Measurements from ENCODE around the gene ETV1.

The ETV1 gene

GRCh38 chr7:13989126-13989948 is at the start of gene ETV1:
Gene ETV1 (minus strand): TSS chr7:13989666. CDS start chr7:13989052, 614 bp downstream.
- FAIRE-seq (no peak), DNase-seq (ENCODE audit: insufficient read length, low spot score) (no peak)

GRCh38 chr7:14024406-14024805 is 34.9 kb upstream of the ETV1 start:
- DNase-seq (ENCODE audit: insufficient read length, low spot score), result no peak
- no peak for FAIRE-seq

GRCh38 chr7:14023838-14024237 is 34.4 kb upstream of the ETV1 start:
- FAIRE-seq (no peak), DNase-seq (ENCODE audit: insufficient read length, low spot score) (no peak)

GRCh38 chr7:14023342-14023741 is 33.9 kb upstream of the ETV1 start:
- no peak for FAIRE-seq
- DNase-seq (ENCODE audit: insufficient read length, low spot score), result no peak

GRCh38 chr7:14021069-14021468 is 31.6 kb upstream of the ETV1 start:
- no peak for FAIRE-seq
- no peak for DNase-seq (ENCODE audit: insufficient read length, low spot score)

GRCh38 chr7:14020339-14020900 is 31.0 kb upstream of the ETV1 start:
- DNase-seq (ENCODE audit: insufficient read length, low spot score) (no peak), FAIRE-seq (no peak)

- FAIRE-seq (no peak), DNase-seq (ENCODE audit: insufficient read length, low spot score) (no peak)
Measured at GRCh38 chr7:14018751-14019150, 29.3 kb upstream of the ETV1 start.

GRCh38 chr7:14016950-14017349 is 27.5 kb upstream of the ETV1 start:
- no peak for FAIRE-seq
- no peak for DNase-seq (ENCODE audit: insufficient read length, low spot score)

GRCh38 chr7:14013898-14014297 is 24.4 kb upstream of the ETV1 start:
- DNase-seq (ENCODE audit: insufficient read length, low spot score), result no peak
- no peak for FAIRE-seq

- DNase-seq (ENCODE audit: insufficient read length, low spot score) (no peak), FAIRE-seq (no peak)
Measured at GRCh38 chr7:14009453-14010418, 20.3 kb upstream of the ETV1 start.

GRCh38 chr7:14001139-14001538 is 11.7 kb upstream of the ETV1 start:
- FAIRE-seq (no peak), DNase-seq (ENCODE audit: insufficient read length, low spot score) (no peak)

- no peak for FAIRE-seq
Measured at GRCh38 chr7:14000247-14000646, 10.8 kb upstream of the ETV1 start.

GRCh38 chr7:13998866-13999265 is 9.4 kb upstream of the ETV1 start:
- FAIRE-seq (no peak), DNase-seq (ENCODE audit: insufficient read length, low spot score) (no peak)

More at GRCh38 chr7:14000247-14000646, 10.8 kb upstream of the ETV1 start:
- DNase-seq (ENCODE audit: insufficient read length, low spot score), result no peak

GRCh38 chr7:13992596-13992964 is 3.1 kb upstream of the ETV1 start:
- FAIRE-seq, result no peak
- DNase-seq (ENCODE audit: insufficient read length, low spot score), result no peak

GRCh38 chr7:13991791-13992595 is 2.5 kb upstream of the ETV1 start:
- DNase-seq (ENCODE audit: insufficient read length, low spot score), result no peak
- FAIRE-seq, result no peak

- FAIRE-seq (no peak), DNase-seq (ENCODE audit: insufficient read length, low spot score) (no peak)
Measured at GRCh38 chr7:13990984-13991790, 1.7 kb upstream of the ETV1 start.

GRCh38 chr7:13990319-13990983 is 985 bp upstream of the ETV1 start:
- FAIRE-seq (no peak), DNase-seq (ENCODE audit: insufficient read length, low spot score) (no peak)

GRCh38 chr7:13989949-13990305 is 461 bp upstream of the ETV1 start:
- FAIRE-seq (no peak), DNase-seq (ENCODE audit: insufficient read length, low spot score) (no peak)

GRCh38 chr7:13988731-13989125 is 738 bp downstream of the ETV1 start:
- FAIRE-seq (no peak), DNase-seq (ENCODE audit: insufficient read length, low spot score) (no peak)

Measured in GM19239 (cell line).